Endothelial cell of umbilical vein (primary cell): ENCODE results near the gene C14orf132. TPM values are rescaled to one million over a fixed set of nuclear protein-coding genes. Genes with fewer than 3 reads are reported as not detected.

Experiments
- BruUV-seq: library from RNA; stranded (reverse); fragments of 400-500 nt; replicated peaks from 2 replicates; lab custom pipeline; 2021; lab: Mats Ljungman, UMichigan
- CTCF ChIA-PET: fragments of 300-600, 350-600 bp; sonication (Branson Sonifier 250); formaldehyde crosslinking; loops from one replicate; lab custom pipeline; 2021; ENCODE audit warnings: antibody characterized with exemption, inconsistent platforms; lab: Charles Lee
- POLR2A ChIA-PET: fragments of 300-600, 350-600 bp; sonication (Branson Sonifier 250); formaldehyde crosslinking; loops from one replicate; lab custom pipeline; 2021; ENCODE audit warnings: antibody characterized with exemption, inconsistent platforms; lab: Charles Lee
- DNase-seq: peaks from one replicate; pipeline ENCODE4 v3.0.0-alpha.2; 2011; ENCODE audit warnings: low read depth, low spot score
- FAIRE-seq: peaks from 2 replicates; lab custom pipeline; 2011; peaks lifted over from hg19 to GRCh38; lab: Jason Lieb, UNC
- H2AFZ ChIP-seq: 2 replicates; pipeline ENCODE4 v1.6.0; 2012; ENCODE audit warnings: low read depth, low read length, control low read depth, inconsistent platforms
- H3K27ac ChIP-seq: 2 replicates; pipeline ENCODE4 v1.5.1; 2011; ENCODE audit warnings: low read depth, mild to moderate bottlenecking, control low read depth, low read length, moderate library complexity; ENCODE audit not compliant: insufficient read depth
- H3K27me3 ChIP-seq, 2 experiments: 2 replicates each; pipeline versions ENCODE4 v1.6.0 to v1.6.1; 2011; ENCODE audit warnings: low read length in 2 of 2, mixed read lengths in 1 of 2; ENCODE audit not compliant: control insufficient read depth in 2 of 2, insufficient read depth in 2 of 2
- H3K36me3 ChIP-seq, 2 experiments: 2 replicates in 1 of 2; 3 replicates in 1 of 2; pipeline ENCODE4 v1.5.1; 2011; ENCODE audit warnings: low read length in 2 of 2, mild to moderate bottlenecking in 1 of 2, moderate library complexity in 1 of 2; ENCODE audit not compliant: control insufficient read depth in 2 of 2, insufficient read depth in 2 of 2; ENCODE audit errors: extremely low read depth in 1 of 2
- H3K4me1 ChIP-seq: 3 replicates; pipeline ENCODE4 v1.5.1; 2011; ENCODE audit warnings: mild to moderate bottlenecking, low read length; ENCODE audit not compliant: control insufficient read depth, insufficient read depth; ENCODE audit errors: extremely low read depth
- H3K4me2 ChIP-seq: 2 replicates; pipeline ENCODE4 v1.6.1; 2011; ENCODE audit warnings: low read length, control low read depth, mixed read lengths; ENCODE audit not compliant: insufficient read depth
- H3K4me3 ChIP-seq, 3 experiments: fragments of 200-600 bp in 1 of 3; sonication (generic), shearing (Covaris generic) in 1 of 3; replicated peaks in 1 of 3; 2 replicates each; pipeline ENCODE4 v1.5.1; 2011 to 2016; ENCODE audit warnings: control low read depth in 3 of 3, low read length in 3 of 3, mild to moderate bottlenecking in 2 of 3, inconsistent platforms in 1 of 3, low read depth in 1 of 3, moderate library complexity in 1 of 3; ENCODE audit not compliant: insufficient read depth in 1 of 3
- H3K79me2 ChIP-seq: 2 replicates; pipeline ENCODE4 v1.6.0; 2012; ENCODE audit warnings: low read length, inconsistent platforms; ENCODE audit not compliant: control insufficient read depth, insufficient read depth
- H3K9ac ChIP-seq: replicated peaks from 2 replicates; pipeline ENCODE3; 2011; ENCODE audit warnings: low read length, control low read depth; ENCODE audit not compliant: insufficient read depth; ENCODE audit errors: extremely low read depth
- H3K9me1 ChIP-seq: replicated peaks from 3 replicates; pipeline ENCODE4 v1.6.0; 2011; ENCODE audit warnings: mild to moderate bottlenecking, low read length; ENCODE audit not compliant: control insufficient read depth, insufficient read depth; ENCODE audit errors: extremely low read depth
- H3K9me3 ChIP-seq: replicated peaks from 2 replicates; pipeline ENCODE4 v1.5.1; 2012; ENCODE audit warnings: low read length, inconsistent platforms; ENCODE audit not compliant: control insufficient read depth, insufficient read depth
- H4K20me1 ChIP-seq: replicated peaks from 2 replicates; pipeline ENCODE3; 2011; ENCODE audit warnings: mild to moderate bottlenecking, low read length; ENCODE audit not compliant: control insufficient read depth, insufficient read depth; ENCODE audit errors: extremely low read depth
- EZH2 ChIP-seq: IDR thresholded peaks from 2 replicates; pipeline ENCODE4 v1.6.1; 2012; ENCODE audit warnings: borderline replicate concordance, low read depth, mild to moderate bottlenecking, moderate library complexity, low read length, inconsistent platforms; ENCODE audit not compliant: severe bottlenecking
- FOS ChIP-seq: IDR thresholded peaks from 2 replicates; pipeline ENCODE4 v1.6.1; 2011; ENCODE audit warnings: mild to moderate bottlenecking, low read length, moderate library complexity, borderline replicate concordance; ENCODE audit not compliant: insufficient read depth
- GATA2 ChIP-seq: IDR thresholded peaks from 2 replicates; pipeline ENCODE4 v1.7.0; 2011; ENCODE audit warnings: low read depth, mild to moderate bottlenecking, moderate library complexity, mixed read lengths, low read length; ENCODE audit not compliant: insufficient read length, insufficient read depth
- JUN ChIP-seq: IDR thresholded peaks from 2 replicates; pipeline ENCODE4 v1.6.1; 2011; ENCODE audit warnings: borderline replicate concordance, low read depth; ENCODE audit not compliant: insufficient read length, insufficient read depth
- MYC ChIP-seq: IDR thresholded peaks from one replicate; pipeline ENCODE4 v1.6.1; 2011; ENCODE audit warnings: mild to moderate bottlenecking, low read depth, low read length
- POLR2A ChIP-seq: IDR thresholded peaks from 2 replicates; pipeline ENCODE4 v1.6.1; 2012; ENCODE audit warnings: low read depth, mild to moderate bottlenecking, control low read depth, low read length
- POLR2AphosphoS5 ChIP-seq: IDR thresholded peaks from 2 replicates; pipeline ENCODE4 v1.6.1; 2012; ENCODE audit warnings: low read depth, mild to moderate bottlenecking, control low read depth, low read length, moderate library complexity; ENCODE audit not compliant: insufficient read depth
- dilution Hi-C: fragments of 300-500 bp; cut with MboI; formaldehyde crosslinking; loops from one replicate; pipeline ENCODE4 v1.15.0; 2019; ENCODE audit warnings: low sequenced_read_pairs; ENCODE audit not compliant: extremely low pct_ligation_motif_present
- intact Hi-C: fragments of 100-400 bp; cut with micrococcal nuclease; formaldehyde crosslinking; loops from one replicate; pipeline ENCODE4 v1.10.0; 2022
- polyA plus RNA-seq, 4 experiments: library from polyadenylated mRNA; depleted of rRNA in 3 of 4; stranded (reverse) in 3 of 4; unstranded in 1 of 4; fragments of >200 nt; gene quantifications; 2 replicates each; pipeline versions ENCODE4 v1.2.1 to v1.2.3, GENCODE V29; 2011 to 2012; ENCODE audit warnings: missing spikeins in 1 of 4
- total RNA-seq: library from RNA; stranded (reverse); gene quantifications from 2 replicates; pipeline ENCODE4 v1.2.3, GENCODE V29; 2021
- TF ChIP-seq, protein P1 (sequence below), 2 donors: IDR thresholded peaks; 1 replicate in 1 of 2; 2 replicates in 1 of 2; pipeline ENCODE4 v1.5.1; 2011; ENCODE audit warnings: low read length in 2 of 2, mild to moderate bottlenecking in 2 of 2, moderate library complexity in 2 of 2, control low read depth in 1 of 2, inconsistent platforms in 1 of 2, low read depth in 1 of 2; ENCODE audit not compliant: insufficient read depth in 1 of 2; ENCODE audit errors: extremely low read depth in 1 of 2
- TF ChIP-seq, protein P2 (sequence below): IDR thresholded peaks from 2 replicates; pipeline ENCODE4 v1.6.1; 2011; ENCODE audit not compliant: insufficient read depth, insufficient read length

Gene C14orf132
- total and polyA plus RNA-seq, 2 donors (not counting 3 experiments of a cell fraction or from before 2014, with no cell fraction given) = 3.2 to 7.6 TPM

DNA sequence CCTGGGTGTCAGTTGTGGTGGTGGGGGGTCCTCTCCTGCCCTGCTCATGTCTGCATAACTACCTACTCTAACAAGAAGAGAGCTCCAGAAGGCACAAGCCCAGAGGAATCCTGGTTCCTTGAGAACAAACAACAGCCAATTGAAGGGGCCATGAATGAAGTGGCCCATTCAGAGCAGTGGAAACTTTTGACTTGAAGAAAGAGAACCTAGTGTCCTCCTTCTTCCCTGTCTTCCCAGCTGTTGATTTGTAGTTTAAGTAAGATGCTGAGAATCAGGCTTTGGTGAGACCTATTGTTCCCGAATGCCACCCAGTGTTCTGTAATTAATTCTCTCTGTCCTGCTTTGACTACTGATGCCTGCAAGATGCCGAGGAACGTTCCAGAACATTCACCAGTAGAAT, 79.2 kb downstream of the C14orf132 start:
- Histone ChIP-seq H3K27ac (no peak overlapping the region), H3K4me1 (no peaks in the 10 kb centered on the region), H3K4me3 (no peak overlapping the region), H3K9me3 (no peaks in the 10 kb centered on the region), H3K79me2 (no peaks in the 10 kb centered on the region), H3K36me3 (no peaks in the 10 kb centered on the region), H3K9ac (no peak overlapping the region), H3K27me3 (no peaks in the 10 kb centered on the region), H3K4me2 (no peak overlapping the region), H2AFZ (no peak overlapping the region), H3K9me1 (no peaks in the 10 kb centered on the region), H4K20me1 (no peaks in the 10 kb centered on the region)
- intact Hi-C loops = no loop called here
- CTCF ChIA-PET = no interaction called here
- BruUV-seq = no TSS peak
- POLR2A ChIA-PET = no interaction called here
- dilution Hi-C loops = no loop called here
- DNase-seq (no peak), FAIRE-seq (no peak)
- no peak for TF ChIP-seq JUN
- TF ChIP-seq FOS = no peak
- no peak for TF ChIP-seq MYC
- TF ChIP-seq, protein P1, sequence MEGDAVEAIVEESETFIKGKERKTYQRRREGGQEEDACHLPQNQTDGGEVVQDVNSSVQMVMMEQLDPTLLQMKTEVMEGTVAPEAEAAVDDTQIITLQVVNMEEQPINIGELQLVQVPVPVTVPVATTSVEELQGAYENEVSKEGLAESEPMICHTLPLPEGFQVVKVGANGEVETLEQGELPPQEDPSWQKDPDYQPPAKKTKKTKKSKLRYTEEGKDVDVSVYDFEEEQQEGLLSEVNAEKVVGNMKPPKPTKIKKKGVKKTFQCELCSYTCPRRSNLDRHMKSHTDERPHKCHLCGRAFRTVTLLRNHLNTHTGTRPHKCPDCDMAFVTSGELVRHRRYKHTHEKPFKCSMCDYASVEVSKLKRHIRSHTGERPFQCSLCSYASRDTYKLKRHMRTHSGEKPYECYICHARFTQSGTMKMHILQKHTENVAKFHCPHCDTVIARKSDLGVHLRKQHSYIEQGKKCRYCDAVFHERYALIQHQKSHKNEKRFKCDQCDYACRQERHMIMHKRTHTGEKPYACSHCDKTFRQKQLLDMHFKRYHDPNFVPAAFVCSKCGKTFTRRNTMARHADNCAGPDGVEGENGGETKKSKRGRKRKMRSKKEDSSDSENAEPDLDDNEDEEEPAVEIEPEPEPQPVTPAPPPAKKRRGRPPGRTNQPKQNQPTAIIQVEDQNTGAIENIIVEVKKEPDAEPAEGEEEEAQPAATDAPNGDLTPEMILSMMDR (IDR thresholded peaks at IDR 0.05; ENCODE audit: extremely low read depth in 1 of 2, insufficient read depth in 1 of 2, low read depth in 1 of 2, low read length in 2 of 2) = no peak
- TF ChIP-seq POLR2AphosphoS5 = no peak
- TF ChIP-seq POLR2A = no peak
- TF ChIP-seq EZH2 = no peak
- no peak for TF ChIP-seq GATA2
- TF ChIP-seq, protein P2, sequence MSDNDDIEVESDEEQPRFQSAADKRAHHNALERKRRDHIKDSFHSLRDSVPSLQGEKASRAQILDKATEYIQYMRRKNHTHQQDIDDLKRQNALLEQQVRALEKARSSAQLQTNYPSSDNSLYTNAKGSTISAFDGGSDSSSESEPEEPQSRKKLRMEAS = no peak
